A673 (cell line): ENCODE data around the gene ARHGEF33.

Source experiments
- CTCF ChIP-seq: fragments of 300-800, 200-600 bp; sonication (generic); conservative IDR thresholded peaks from 2 replicates; pipeline ENCODE4 v1.5.1; 2017; ENCODE audit warnings: low read depth, mild to moderate bottlenecking, antibody characterized with exemption, low read length, moderate library complexity, mixed read lengths
- EZH2 ChIP-seq: fragments of 200-600 bp; sonication (generic); IDR thresholded peaks from 2 replicates; pipeline ENCODE4 v1.6.1; 2017; ENCODE audit warnings: borderline replicate concordance, low read depth, mild to moderate bottlenecking, mixed read lengths, antibody characterized with exemption, low read length; ENCODE audit not compliant: poor library complexity, severe bottlenecking

DNA sequence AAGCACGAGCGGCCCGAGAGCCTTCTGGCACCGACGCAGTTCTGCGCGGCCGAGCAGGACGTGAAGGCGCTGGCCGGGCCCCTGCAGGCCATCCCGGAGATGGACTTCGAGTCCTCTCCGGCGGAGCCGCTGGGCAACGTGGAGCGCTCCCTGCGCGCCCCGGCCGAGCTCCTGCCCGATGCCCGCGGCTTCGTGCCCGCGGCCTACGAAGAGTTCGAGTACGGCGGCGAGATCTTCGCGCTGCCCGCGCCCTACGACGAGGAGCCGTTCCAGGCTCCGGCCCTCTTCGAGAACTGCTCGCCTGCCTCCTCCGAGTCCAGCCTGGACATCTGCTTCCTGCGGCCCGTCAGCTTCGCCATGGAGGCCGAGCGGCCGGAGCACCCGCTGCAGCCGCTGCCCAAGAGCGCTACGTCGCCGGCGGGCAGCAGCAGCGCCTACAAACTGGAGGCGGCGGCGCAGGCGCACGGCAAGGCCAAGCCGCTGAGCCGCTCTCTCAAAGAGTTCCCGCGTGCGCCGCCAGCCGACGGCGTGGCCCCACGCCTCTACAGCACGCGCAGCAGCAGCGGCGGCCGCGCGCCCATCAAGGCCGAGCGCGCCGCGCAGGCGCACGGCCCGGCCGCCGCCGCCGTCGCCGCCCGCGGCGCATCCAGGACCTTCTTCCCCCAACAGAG, 70.4 kb downstream of the ARHGEF33 start:
- no peak for TF ChIP-seq CTCF
- no peak for TF ChIP-seq EZH2
